Head of caudate nucleus (tissue), 42 donors: ENCODE results near the gene PIM2.

Experiments
- DNase-seq, 42 donors: peaks; one replicate each; pipeline versions ENCODE4 v3.0.0 to v3.0.0-alpha.2; 2020 to 2021; ENCODE audit warnings: mixed read lengths in 7 of 42
- intact Hi-C: fragments of 100-400 bp; cut with DNase I; formaldehyde crosslinking; loops from one replicate; pipeline ENCODE4 v1.15.0; 2022

The PIM2 gene

GRCh38 chrX:48911412-48912182, 7.2 kb downstream of the PIM2 start, which contains the start of gene SLC35A2:
Gene SLC35A2 (minus strand): TSS chrX:48911646. CDS start chrX:48911636, 10 bp downstream.
- intact Hi-C loops = no loop called here

GRCh38 chrX:48910926-48911411, 7.9 kb downstream of the PIM2 start:
- DNase-seq = peak in 1 of 42 donors; percentile 35
- intact Hi-C loops = no loop called here

More at GRCh38 chrX:48911412-48912182, 7.2 kb downstream of the PIM2 start, which contains the start of gene SLC35A2:
- DNase-seq = peak; percentile 70 to 93 (median 88)

- no peak for DNase-seq
Measured at GRCh38 chrX:48909703-48910294, 9.0 kb downstream of the PIM2 start.

GRCh38 chrX:48908600-48908999, 10.2 kb downstream of the PIM2 start:
- intact Hi-C loops = no loop called here
- no peak for DNase-seq

More at GRCh38 chrX:48909703-48910294, 9.0 kb downstream of the PIM2 start:
- intact Hi-C loops = no loop called here

GRCh38 chrX:48905090-48905790, 13.6 kb downstream of the PIM2 start:
- no peak for DNase-seq
- intact Hi-C loops = no loop called here

- intact Hi-C loops = no loop called here
- DNase-seq = no peak
Measured at GRCh38 chrX:48904626-48905025, 14.2 kb downstream of the PIM2 start.

GRCh38 chrX:48904180-48904579, 14.6 kb downstream of the PIM2 start:
- intact Hi-C loops = no loop called here
- DNase-seq = no peak

GRCh38 chrX:48903290-48903689, 15.5 kb downstream of the PIM2 start:
- intact Hi-C loops = no loop called here
- DNase-seq = no peak

- DNase-seq = no peak
Measured at GRCh38 chrX:48902776-48903175, 16.0 kb downstream of the PIM2 start.

GRCh38 chrX:48902135-48902534, 16.7 kb downstream of the PIM2 start:
- intact Hi-C loops = no loop called here
- DNase-seq = no peak

More at GRCh38 chrX:48902776-48903175, 16.0 kb downstream of the PIM2 start:
- intact Hi-C loops = no loop called here

GRCh38 chrX:48901069-48901468, 17.8 kb downstream of the PIM2 start:
- no peak for DNase-seq
- intact Hi-C loops = no loop called here

- intact Hi-C loops = loop anchor here (10.0 kb wide), 2 partner anchors 94 to 224 kb away; partner anchors contain the start of gene HDAC6
- no peak for DNase-seq
Measured at GRCh38 chrX:48899078-48899410, 19.8 kb downstream of the PIM2 start.

GRCh38 chrX:48897625-48898306, 21.1 kb downstream of the PIM2 start, which contains the start of the genes PQBP1 and TIMM17B:
Gene PQBP1 (plus strand): TSS chrX:48897930. CDS start chrX:48898510, 580 bp downstream.
Gene TIMM17B (minus strand): TSS chrX:48897768. CDS start chrX:48897749, 19 bp downstream.
- peak; percentile 84 to 96 (median 92) for DNase-seq
- intact Hi-C loops = loop anchor here (10.0 kb wide), 2 partner anchors 93 to 223 kb away; partner anchors contain the start of gene HDAC6

GRCh38 chrX:48897157-48897624, 21.6 kb downstream of the PIM2 start:
- intact Hi-C loops = loop anchor here (10.0 kb wide), 2 partner anchors 92 to 222 kb away; partner anchors contain the start of gene HDAC6
- peak in 41 of 42 donors; percentile 42 to 83 (median 71) for DNase-seq

GRCh38 chrX:48896611-48897011, 22.2 kb downstream of the PIM2 start:
- DNase-seq = peak in 6 of 42 donors; percentile 11 to 37 (median 27)
- intact Hi-C loops = loop anchor here (10.0 kb wide), 2 partner anchors 92 to 222 kb away; partner anchors contain the start of gene HDAC6

- intact Hi-C loops = loop anchor here (10.0 kb wide), 2 partner anchors 90 to 220 kb away; partner anchors contain the start of gene HDAC6
Measured at GRCh38 chrX:48894891-48895290, 23.9 kb downstream of the PIM2 start.

GRCh38 chrX:48893556-48894348, 25.1 kb downstream of the PIM2 start:
- DNase-seq = peak in 3 of 42 donors; percentile 3 to 28 (median 21)
- intact Hi-C loops = loop anchor here (10.0 kb wide), 2 partner anchors 89 to 219 kb away; partner anchors contain the start of gene HDAC6

More at GRCh38 chrX:48894891-48895290, 23.9 kb downstream of the PIM2 start:
- DNase-seq = peak in 2 of 42 donors; percentile 3 to 8
